NCI-H345 treated with DMSO at 0.1 percent for 48 hours (cell line): ENCODE results near the gene GFPT2.

Experiments used
- DNase-seq: peaks from one replicate; lab custom pipeline; 2025; ENCODE audit not compliant: unreplicated experiment; lab: John Stamatoyannopoulos, UW

The GFPT2 gene

GRCh38 chr5:180287868-180288267 lies 65.3 kb downstream of the GFPT2 start:
- no peak for DNase-seq

GRCh38 chr5:180287404-180287803 lies 65.7 kb downstream of the GFPT2 start:
- no peak for DNase-seq

- DNase-seq = no peak
These were observed 69.0 kb downstream of the GFPT2 start for GRCh38 chr5:180284149-180284548.

DNA sequence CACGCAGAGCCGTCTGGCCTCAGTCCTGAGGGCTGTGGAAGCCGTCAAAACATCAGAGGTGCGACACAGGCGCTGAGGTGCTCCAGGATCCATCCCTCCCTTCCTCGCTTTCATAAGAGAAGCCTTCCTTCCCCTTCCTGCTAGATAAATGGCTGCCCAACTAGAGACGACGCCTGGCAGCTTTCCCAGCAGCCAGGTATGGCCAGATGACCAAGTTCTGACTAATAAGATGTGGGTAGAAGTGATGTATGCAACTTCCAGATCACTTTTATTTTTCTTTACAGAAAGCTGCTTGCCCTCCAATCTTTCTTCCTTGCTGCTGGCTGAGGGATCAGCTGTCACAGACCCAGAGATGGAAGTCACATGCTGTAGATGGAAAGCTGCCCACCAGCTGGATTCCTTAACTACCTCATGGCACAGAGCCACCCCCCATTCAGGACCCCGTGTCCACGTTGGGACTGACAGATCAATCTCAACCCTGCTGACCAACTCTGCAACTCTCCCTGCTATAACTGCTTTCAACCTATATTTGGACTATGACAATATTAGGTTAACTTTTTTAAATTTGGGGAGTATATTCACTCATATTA lies 70.0 kb downstream of the GFPT2 start:
- DNase-seq = no peak

- peak; percentile 21 for DNase-seq
These were observed 70.9 kb downstream of the GFPT2 start for GRCh38 chr5:180282281-180282680.

DNA sequence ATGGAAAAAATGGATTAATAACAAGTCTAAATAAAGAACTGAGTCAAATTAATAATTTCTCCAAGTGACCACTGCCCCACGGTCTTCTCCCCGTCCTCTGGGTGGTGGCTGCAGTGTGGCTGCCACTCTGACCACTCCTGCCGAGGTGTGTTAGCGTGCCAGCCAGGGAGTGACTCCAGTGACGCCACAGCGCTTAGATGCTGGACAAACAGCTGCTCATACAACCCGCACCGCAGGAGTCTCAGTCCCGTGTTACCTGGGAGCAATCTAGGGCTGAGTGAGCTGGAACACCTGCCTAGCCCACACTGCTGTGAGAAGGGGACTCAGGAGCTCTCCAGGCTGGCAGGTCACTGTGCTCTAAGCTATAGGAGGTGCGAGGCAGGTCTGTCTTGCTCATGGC lies 71.4 kb downstream of the GFPT2 start:
- peak; percentile 83 for DNase-seq

DNA sequence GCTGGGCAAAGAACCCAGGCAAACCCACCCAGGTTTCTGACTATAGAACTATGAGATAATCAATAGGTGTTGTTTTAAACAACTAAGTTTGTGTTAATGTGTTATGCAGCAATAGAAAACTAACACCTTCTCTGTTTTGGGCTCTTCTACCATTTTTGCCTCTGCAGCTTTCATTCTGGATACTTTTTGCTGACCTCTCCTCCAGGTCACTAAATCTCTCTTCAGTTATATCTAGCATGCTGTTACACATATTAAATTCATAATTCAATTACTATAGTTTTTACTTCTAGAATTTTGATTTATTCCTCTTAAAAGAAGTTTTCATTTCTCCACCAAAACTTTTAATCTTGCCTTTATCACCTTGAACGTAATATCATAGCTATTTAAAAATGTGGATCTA lies 78.4 kb downstream of the GFPT2 start:
- DNase-seq = no peak

DNA sequence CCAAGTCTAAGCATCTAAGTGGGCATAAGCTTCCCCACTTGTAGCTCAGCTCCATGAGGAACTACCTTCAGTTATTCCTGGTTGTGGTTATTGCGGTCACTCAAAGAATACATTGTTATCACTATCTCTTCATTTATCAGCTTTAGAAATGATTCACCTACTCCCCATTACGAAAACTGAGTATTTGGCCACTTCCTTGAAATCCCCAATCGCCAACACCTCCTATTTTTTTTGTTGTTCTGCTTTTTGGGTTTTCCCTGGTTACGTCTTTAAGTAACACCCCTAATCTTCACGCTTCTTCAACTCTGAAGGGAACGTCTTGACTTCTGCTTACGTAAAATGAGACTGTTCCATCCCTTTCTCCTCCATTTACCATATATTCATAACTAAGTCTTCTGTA lies 81.9 kb downstream of the GFPT2 start:
- no peak for DNase-seq

DNA sequence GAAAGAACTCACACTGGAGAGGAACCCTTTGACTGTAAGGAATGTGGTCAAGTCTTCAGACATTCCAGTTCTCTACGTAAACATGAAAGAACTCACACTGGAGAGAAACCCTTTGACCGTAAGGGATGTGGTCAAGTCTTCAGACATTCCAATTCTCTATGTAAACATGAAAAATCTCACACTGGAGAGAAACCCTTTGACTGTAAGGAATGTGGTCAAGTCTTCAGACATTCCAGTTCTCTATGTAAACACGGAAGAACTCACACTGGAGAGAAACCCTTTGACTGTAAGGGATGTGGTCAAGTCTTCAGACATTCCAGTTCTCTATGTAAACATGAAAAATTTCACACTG lies 93.9 kb downstream of the GFPT2 start:
- no peak for DNase-seq

DNA sequence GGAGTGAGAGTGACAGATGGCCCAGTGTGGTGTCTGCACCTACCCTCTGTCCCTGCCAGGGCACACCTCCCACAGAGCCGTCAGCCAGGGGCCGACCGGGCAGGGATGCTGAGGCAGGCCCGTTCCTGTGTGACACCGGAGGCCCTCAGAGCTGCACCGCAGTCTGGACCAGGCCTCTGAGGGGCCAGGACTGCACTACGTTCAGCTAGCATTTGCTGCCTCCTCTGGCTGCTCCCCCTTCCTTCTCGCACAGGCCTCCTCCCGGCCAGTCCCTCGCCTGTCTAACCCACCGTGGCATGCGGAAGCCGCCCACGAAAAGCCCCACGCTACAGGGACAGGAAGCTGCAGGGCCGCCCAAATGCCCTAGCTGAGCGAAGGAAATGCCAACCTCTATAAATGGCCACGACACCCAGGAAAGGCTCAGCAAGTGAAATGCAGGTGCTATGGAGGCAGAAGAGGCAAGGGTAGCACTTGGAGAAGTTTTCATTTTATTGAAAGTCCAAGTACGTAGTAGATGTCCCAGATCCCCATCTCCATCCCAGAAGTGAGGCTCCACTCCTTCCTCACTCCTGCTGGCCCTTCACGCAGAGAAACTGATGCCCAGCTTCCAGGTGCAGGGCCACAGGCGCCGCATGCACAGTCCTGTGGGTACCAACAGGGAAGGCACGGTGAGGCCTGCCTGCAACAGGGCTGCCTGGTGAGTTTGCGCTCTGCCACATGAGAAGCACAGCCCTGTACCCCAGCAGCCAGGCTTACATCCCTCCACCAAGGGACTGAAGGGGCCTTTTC lies 99.9 kb downstream of the GFPT2 start:
- no peak for DNase-seq

DNA sequence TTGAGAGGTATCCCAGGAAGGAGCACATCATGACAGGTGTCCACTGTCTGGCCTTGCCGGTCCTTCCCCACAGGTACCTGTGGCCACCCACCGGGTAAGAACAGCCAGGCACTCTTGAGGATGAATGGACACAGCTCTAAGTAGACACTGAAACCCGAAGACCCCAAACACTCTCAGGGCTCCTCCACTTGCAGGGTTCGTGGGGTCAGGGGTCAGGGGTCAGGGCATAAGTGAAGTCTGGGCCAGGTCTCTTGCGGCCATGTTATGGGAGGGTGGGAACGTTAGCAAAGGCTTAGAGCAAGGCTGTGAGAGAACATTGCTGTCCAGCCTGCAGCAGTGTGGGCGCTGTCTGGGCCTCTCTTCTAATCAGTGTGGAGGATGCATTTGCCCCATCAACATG lies 101.2 kb downstream of the GFPT2 start:
- no peak for DNase-seq

DNA sequence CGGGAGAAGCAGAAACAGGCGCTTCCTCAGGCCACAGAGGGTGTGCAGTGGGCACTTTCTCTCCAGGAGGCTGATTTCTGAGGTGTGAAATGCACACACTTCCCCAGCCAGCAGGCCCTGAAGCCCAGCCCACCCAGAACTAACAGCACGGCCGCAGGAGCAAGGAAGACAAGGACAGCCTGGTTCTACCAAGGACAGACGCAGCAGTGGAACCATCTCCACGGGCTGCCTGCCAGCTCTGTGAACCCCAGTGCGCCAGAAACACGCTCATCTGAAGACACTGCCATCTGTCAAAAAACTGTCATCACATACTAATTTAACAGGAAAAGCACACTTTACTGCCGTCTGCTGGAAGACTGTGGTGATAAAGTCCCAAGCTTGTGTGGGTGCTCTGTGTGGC lies 102.0 kb downstream of the GFPT2 start:
- DNase-seq = no peak
